GM13977 (cell line): ENCODE results near the gene DIPK2B.

Experiments used
- DNase-seq: peaks from one replicate; pipeline ENCODE4 v3.0.0; 2012; ENCODE audit warnings: low spot score
- CTCF ChIP-seq: IDR thresholded peaks from 2 replicates; pipeline ENCODE4 v1.5.1; 2012; ENCODE audit warnings: mild to moderate bottlenecking, control low read depth; ENCODE audit not compliant: insufficient read depth; ENCODE audit errors: extremely low read depth, missing control alignments
- in situ Hi-C: fragments of 300-500 bp; cut with MboI; formaldehyde crosslinking; loops from one replicate; pipeline ENCODE4 v1.12.0; 2022; ENCODE audit warnings: low sequenced_read_pairs, low pct_unique_long_range_greater_than_20kb, mixed read lengths, inconsistent platforms; ENCODE audit not compliant: unreplicated experiment

The DIPK2B gene

DNA sequence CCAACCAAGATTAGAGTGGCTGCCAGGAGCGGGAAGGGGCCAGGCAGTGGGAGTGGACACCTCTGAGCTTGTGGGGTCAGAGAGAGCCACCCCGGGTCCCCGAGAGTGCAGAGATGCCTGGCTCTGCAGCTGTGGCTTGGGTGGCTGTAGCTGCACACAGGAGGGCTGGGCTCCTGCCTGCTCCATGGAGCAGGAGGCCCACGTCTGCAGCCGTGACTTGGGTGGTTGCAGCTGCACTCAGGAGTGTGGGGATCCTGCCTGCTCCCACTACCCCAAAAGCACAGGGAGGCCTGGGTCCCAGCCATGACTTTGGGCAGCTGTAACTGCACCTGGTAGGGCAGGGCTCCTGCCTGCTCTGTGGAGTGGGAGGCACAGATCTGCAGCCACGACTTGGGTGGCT lies 28.7 kb upstream of the DIPK2B start:
- in situ Hi-C loops = no loop called here
- no peak for DNase-seq

DNA sequence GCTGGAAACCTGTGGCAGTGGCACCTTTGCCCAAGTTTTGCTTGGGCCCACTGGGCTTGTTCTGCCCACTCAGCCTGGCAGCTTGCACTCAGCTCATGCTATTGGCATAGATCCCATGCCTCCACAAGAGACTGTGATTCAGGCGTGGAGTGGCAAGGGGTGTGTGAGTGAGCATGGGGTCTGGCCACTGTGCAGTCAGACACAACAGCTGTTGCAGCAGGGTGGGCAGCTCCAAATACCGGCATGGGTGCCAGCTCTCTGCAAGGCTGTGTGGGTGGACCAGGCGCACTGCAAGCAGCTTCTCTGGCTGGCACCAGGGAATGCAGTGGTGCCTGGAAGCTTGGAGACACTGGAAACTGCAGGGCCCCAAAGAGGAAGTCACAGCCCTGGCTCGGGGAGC lies 27.4 kb upstream of the DIPK2B start:
- TF ChIP-seq CTCF = no peak
- in situ Hi-C loops = no loop called here
- DNase-seq = no peak

More for the DNA sequence above, 28.7 kb upstream of the DIPK2B start:
- no peak for TF ChIP-seq CTCF

DNA sequence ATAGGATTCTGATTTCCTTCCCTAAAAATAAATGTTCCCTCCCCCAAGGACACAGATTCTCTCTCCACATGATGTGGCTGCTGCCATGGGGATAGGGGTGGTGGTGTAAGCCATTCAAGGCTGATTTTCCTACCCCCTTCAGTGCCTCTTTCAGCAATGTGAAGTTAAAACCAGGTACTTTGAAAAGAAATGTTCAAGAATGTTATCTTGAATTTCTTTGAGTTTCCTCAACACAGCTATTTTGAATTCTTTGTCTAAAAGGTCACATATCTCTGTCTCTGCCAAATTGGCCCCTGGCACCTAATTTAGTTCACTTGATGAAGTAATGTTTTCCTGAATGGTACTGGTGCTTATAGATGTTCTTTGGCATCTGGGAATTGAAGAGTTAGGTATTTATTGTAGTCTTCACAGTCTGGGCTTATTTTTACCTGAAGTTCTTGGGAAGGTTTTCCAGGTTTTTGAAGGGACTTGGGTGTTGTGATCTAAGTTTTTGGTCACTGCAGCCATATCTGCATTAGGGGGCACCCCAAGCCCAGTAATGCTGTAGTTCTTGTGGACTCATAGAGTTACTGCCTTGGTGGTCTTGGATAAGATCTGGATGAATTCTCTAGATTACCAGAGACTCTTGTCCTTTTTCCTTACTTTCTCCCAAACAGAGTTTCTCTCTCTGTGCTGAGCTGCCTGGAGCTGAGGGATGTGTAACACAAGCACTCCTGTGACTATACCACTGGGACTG lies 7.6 kb upstream of the DIPK2B start:
- DNase-seq = no peak
- in situ Hi-C loops = no loop called here
- no peak for TF ChIP-seq CTCF

- in situ Hi-C loops = no loop called here
- no peak for DNase-seq
- no peak for TF ChIP-seq CTCF
Observed at GRCh38 chrX:45202171-45202570, 1.5 kb upstream of the DIPK2B start.

DNA sequence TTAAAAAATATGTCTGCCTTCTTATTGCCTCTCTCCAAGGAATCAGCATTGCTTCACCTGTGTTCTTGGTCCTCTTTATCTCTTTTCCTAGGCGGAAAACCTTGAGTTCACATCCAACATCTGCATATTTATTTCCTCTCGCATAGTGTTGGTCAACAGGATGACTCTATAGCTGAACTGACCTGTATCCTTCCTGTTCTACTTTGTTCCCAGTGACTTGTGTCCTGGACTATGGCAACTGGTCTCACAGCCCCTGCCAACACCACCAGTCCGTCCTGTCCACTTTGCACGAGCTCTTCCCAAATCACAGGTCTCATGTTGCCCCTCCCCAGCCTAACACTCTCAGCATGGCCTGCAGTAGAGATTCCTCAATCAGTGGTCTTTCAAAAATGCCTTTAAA lies 2.0 kb downstream of the DIPK2B start:
- no peak for DNase-seq
- TF ChIP-seq CTCF = no peak
- in situ Hi-C loops = no loop called here

GRCh38 chrX:45198301-45198700 lies 2.4 kb downstream of the DIPK2B start:
- in situ Hi-C loops = no loop called here
- no peak for DNase-seq
- no peak for TF ChIP-seq CTCF
